CD4-positive, alpha-beta T cell treated with Interleukin-4 for 4 hours (primary cell): ENCODE measurements around the gene ALLC.

Experiments used
- DNase-seq: peaks from one replicate; pipeline ENCODE4 v3.0.0-alpha.2; 2020

ALLC gene

DNA sequence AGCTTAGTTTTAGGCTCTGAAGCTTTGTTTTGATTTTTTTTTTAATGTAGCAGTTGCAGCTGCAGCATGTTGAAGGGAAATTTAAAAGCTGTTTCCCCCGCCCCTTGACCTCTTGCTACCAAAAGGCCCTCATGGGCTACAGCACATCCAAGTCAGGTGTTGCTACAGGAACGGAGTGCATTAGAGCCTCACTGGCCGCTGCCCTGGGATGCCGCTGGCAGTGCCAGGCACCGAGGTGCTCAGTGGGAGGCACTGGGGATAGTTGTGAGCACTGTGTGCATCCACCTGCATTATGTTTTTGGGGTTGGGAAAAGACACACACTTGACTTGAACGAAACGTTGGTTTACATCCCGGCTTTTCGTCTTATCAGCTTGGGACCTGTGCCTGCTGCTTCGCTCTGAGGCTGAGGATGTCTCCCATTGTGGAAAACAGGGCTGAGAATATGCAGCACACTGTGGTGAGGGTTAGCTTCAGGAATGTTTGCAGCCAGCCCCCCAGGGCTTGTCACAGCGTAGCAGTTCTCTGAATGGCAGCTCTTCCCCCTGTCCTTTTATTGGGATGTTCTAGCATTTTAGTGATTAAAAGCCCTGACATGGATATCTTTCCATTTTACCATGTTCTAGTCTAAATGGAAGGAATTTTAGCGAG, 69.5 kb downstream of the ALLC start:
- no peak for DNase-seq

DNA sequence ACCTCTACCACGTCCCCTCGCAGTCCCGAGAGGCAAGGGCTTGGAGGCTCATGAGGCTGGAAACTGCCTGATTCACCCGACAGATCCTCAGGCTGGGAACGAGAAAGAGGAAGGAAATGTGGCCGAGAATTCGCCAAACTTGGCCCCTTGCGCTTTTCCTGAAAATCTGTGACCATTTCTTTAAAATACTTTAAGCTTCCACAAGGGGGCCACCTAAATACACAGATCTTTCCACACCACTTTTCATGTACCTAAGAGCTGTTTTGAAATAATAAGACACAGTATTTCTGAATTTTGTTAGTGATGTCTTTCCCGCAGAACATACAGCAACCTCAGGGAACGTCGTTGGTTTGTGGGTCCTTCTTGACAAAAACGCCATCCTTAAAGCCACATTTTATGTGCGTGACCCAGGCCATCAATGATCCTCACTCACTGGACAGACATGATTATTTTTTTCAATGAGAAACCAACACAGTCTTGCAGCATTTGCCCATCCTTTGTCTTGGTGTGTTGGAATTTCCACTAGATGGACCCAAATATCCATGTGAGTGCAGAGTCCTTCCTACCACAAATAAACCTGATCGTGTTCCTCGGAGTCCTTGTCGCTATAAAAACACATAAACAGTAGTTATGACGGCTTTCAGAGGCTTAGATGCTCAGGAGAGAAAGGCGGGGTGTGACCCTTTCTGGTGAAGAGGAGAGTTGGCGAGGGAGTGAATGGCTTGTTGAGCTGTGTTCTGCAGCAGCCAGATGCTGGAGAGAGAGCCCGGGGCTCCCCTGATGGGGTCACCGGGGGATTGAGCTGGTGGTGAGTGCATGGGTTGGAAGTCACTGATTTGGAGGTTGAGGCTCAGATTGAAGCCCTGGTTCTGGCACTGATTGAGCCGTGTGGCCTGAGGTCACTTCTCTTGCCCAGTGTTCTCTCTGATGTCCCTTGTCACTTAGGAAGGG, 70.4 kb downstream of the ALLC start:
- no peak for DNase-seq

DNA sequence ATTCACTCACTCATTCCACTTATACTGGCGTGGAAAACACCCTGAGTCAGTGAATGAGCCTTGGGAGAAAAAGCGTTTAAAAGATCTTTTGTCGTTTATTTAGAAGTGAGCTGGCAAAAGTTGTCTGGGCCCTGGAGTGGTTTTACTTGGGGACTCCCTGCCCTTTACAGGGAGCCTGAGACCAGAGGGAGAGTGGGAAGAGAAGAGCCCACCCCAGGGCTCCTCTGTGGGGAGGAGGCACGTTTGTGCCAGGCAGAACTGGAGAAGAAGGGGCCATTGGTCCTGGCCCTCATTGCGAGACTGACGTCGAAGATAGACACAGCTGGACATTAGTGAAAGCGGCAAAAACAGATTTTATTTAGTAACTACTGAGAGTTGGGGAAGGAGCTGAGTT, 71.1 kb downstream of the ALLC start:
- DNase-seq, result no peak

DNA sequence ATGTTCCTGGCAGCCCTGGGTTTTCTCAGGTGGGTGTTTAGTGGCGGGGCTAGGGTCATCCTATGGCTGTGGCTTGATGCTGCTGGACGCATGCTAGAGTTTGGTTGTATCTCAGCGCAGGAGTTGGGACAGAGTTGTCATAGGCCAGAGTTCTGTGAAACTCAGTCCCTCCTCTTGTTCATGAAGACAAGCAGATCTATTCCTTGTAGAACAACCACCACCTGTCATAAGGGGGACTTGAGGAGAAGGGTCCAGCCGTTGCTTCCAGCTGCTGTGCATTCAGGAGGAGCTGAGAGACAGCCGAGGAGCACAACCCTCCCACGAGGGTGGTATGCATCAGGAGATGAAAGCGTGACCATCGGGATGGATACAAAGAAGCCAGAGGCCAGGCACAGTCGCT, 71.8 kb downstream of the ALLC start:
- DNase-seq, result no peak

DNA sequence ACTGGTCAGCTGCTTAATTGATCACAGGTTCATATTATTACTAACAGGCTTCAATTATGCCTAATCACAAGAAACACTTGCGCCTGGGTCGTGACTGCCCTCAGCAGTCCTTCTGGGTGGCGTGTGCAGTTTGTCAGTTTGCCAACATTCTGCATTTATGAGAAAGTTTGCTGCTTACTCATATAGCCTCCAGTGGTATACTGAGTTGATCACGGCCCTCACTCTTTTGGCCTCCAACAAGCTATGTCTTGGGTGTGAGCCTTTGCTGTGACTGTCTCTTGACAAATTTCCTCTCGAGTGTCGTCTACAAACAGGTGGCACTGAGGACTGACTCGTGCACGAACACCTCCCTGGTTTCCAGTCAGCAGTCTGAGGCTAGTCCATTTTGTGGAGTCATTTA, 72.6 kb downstream of the ALLC start:
- no peak for DNase-seq

DNA sequence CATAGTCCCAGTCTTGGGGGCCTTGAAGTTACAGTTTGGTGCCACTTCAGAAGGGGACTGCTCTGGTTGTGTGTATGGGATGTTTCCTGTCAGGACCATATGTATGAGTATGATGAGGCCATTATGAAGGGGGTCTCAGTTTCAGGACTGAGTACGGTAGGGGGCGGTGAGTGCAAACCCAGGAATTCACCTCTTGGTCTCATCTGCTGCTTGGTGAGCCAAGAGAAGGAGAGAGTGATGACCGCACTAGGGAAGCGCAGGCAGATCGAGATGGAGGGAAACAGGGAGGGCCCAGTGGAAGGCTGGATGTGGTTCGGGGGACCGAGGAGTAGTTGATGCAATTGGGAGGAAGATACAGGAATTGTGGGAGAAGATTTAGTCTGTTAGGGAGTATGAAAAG, 73.8 kb downstream of the ALLC start:
- DNase-seq, result no peak

DNA sequence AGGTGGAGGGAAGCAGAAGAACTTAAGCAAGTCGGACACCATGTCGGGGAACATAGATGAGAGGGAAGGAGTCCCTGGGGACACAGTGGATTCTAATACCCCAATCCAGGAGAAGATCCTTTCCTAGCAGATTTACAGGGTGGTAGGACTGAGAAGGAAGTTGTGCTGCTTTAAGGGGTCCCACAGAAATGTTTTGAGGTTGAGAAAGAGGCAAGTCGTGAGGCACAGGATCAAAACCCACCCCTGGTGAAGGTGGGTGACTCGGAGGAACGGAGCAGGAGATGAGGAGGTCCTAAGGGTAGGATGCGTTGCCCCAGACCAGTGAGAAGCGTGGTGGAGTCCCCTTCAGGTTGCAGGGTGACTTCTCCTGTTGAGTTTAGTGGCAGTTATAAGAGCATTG, 78.1 kb downstream of the ALLC start:
- DNase-seq, result no peak

DNA sequence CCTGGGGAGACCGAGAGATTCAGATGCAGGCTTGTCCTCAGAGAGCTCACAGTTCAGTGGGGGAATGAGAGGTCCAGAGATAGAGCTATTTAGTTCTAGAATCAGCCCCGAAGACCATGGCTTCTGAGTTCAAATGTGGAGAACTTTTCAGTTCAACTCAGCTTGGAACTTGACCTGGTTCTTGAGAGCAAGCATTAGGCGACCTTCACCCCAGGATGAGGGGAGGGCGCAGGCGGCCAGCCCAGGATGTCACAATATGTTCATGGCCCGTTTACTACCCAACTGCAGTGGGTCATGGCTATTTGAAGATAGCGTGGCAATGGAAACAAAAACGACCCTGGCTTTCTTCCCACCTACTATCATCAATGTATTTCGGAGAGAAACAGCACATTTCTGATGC, 79.1 kb downstream of the ALLC start:
- DNase-seq, result no peak

DNA sequence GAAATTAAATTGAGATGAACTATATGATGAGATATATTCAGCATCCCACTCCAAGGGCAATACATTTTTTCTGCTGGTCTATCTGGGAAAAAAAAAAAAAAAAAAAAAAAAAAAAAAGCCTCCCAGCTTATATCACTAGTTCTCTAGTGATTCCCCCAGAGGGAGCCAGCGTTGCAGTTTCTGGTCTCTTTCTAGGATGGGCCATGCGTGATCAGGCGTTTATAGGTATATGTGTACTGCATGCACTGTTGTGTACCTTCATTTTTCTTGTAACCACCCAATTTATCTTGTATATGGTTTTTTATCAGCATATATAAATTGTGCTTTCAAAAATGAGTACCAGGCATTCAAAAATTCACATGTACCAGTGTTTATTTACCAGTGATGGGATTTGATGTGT, 80.5 kb downstream of the ALLC start:
- DNase-seq, result no peak

DNA sequence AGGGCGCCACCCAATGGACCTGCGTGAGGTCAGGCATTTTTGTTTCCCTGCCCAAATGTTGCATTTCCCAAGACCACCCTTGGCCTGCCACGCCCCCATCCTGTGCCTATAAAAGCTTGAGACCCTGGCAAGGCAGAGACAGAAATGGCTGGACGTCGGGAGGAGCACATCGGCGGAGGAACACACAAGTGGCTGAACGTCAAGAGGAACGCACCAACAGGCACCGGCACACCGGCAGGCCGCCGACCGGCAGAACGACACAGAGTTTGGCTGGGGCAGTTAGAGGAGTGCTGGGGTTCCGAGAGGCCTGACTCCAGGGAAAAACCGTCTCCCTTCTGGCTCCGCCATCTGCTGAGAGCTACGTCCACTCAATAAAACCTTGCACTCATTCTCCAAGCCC, 81.3 kb downstream of the ALLC start:
- no peak for DNase-seq

DNA sequence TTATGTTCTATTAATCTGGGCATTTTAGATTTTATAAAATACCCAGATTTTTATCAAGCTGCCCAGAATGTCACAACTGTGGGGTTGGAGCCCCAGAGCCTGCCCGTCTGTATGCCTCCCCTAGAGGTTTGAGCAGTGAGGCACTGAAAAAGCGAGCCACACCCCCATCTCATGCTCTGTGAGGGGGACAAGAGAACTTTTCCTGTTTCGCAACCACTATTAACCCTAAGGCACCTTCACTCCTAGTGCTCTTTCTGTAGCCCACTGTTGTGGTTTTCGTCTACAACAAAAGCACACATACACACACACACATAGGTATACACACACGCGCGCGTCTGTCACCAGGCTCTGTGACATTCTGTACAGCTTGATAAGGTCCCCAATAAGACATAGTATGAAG, 83.4 kb downstream of the ALLC start:
- DNase-seq, result no peak

DNA sequence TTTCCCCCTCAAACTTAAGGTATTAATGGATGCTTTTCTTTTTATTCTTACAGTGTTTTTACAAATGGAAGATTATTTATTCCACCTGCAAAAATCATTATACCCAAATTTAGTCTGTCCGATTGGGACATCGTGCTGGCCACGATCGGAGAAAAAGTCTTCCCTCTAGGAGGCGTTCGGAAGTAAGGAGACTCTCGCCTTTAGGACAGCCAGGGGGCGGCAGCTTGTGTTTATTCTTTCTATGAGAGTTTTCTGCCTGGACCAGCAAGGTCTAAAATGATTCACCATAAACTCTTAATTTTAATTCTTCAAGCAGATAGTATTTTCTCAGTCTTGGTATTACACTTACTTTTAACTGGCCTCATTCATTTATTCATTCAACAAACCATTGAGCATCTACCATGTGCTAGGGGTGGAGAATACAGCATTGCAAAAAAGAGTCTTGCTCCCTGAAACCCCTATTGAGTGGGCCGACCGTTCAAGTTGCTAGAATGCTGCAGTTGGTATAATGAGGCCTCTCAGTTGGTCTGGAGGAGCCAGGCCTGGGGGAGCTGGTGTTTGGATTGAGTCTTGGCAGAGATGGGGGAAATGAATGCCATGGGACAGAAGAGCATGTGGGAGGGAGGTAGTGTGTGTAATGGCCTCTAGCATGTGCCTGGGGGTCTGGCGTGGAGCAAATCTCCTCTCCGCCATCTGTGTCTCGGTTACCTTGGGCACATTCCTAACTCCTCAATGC, 84.0 kb downstream of the ALLC start:
- DNase-seq, result no peak

DNA sequence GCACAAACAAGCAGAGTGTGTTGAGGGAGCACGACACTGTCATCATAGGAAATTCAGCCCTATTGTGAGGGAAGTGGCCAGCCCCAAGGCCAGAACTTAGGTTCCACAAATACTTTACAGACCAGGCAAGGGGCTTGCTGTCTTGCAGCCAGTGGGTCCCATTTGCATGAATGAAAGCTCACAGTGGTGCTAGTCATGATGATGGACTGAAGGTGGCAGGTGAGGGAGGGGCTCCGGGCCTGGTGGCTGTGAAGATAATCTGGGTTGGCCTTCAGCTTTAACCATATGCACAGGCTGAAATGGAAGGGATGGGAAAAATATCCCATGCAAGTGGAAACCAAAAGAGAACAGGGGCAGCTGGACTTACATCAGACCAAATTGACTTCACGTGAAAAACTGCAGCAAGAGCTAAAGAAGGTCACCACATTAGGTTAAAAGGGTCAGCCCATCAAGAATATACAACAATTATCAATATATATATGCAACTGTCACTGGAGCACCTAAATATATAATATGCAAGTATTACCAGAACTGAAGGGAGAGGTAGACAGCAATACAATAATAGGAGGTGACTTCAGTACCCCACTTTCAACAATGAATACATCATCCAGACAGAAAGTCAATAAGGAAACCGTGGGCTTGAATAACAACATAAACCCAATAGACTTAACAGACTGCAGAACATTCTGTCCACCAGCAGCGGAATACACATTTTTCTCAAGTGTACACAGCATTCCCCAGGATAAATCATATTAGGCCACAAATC, 84.9 kb downstream of the ALLC start:
- DNase-seq, result no peak

DNA sequence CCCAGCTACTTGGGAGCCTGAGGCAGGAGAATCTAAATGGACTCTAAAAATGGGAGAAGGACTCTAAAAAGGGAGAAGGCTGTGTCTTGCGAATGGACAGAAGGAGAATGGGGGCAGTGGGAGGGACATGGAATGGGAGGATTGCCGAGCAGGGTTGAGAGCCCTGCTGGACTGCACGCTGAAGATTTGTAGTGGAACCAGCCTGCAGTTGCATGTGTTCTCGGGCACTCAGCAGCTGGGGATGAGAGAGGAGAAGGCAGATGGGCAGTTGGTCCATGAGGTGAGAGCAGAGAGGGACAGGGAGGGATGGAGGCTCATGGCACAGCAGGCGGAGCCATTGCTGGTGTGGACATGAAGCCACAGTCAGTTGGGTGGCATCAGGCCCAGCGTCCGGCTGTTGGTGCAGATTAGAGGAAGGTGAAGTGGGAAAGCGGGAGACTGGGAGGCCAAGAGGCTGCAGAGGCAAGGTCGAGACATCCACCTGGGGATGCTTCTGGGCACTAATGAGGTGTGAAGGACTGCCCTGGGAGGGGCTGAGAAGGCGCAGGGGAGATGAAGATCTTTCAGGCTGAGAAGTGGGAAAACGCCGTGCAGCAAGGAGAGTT, 86.1 kb downstream of the ALLC start:
- DNase-seq, result no peak

DNA sequence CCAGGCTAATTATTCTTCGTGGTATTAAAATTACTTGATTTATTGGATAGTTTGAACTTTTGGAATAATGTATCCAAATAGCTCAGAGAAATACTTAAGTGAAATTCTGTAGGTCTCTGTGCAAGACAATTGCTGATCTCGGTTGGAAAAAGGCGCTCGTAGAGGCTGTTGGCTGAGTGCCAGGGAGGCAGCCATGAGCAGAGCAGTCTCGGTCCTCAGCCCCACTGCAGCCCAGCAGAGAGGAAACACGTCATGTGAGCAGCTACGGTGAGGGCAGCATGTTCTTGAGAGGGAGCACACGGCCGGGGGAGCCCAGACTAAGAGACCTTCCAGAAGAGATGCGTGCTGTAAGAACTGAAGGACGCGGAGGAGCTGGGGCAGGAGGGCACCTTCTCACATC, 87.9 kb downstream of the ALLC start:
- no peak for DNase-seq

DNA sequence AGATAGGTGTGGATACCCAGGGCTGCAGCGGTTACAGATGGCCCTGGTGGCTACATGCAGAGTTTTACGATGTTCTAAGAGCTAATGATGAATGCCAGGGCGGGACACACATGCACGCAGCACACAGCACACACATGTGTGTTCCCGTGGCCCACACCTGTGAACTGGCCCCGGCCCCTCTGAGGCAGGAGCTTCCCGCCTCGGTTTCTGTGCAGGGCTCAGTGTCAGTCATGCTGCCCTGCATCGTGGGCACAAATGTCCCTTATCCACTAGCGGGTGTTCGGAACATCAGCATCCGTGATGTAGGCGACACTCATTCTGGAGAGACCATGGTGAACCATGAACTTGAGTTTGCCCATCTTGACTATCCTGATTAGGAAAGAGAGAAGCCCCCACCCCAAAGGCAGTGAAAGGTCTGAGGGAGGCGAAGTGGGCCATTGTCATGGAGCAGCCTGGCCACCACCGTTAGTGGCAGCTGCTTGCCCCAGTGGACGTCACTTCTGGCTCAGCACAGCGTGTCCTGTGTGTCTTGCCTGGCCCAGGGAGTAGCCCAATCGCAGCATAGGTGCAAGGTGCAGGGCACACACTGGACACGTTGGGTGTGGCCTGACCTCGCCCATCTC, 89.1 kb downstream of the ALLC start:
- DNase-seq, result no peak

DNA sequence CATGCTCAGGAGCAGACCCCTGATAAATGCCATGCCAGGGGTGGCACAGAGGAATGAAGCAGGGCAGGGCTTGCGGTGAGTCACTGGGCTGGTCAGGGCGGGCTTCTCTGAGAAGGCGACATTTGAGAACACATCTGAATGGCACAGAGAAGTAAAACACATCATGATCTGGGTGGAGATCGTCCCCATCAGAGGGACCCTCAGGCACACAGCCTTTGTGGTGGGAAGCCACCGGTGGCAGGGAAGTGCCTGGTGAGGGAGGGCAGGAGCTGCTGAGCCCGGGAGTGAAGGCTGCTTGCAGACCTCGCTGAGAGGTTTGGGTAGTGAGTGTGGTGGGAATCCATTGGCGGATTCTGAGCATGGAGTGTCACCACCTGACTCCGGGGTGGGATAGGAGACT, 89.8 kb downstream of the ALLC start:
- no peak for DNase-seq

DNA sequence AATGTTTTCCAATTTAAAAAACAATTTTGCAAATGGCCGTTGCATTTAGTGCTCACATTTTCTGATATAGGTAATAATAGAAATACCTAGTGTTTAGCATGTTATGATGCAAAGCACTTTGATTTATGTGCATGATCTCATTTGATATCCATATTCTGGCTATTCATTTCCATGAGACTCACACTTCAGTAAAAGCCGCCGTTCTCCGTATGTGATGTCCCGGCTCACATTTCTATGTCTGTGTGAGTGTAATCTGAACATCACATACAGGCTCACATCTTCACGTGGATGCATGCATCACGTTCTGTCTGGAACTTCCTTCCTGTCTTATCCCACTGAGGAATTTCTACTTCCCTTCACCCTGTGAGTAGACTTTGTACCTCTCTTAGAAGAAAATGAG, 91.2 kb downstream of the ALLC start:
- DNase-seq, result no peak

DNA sequence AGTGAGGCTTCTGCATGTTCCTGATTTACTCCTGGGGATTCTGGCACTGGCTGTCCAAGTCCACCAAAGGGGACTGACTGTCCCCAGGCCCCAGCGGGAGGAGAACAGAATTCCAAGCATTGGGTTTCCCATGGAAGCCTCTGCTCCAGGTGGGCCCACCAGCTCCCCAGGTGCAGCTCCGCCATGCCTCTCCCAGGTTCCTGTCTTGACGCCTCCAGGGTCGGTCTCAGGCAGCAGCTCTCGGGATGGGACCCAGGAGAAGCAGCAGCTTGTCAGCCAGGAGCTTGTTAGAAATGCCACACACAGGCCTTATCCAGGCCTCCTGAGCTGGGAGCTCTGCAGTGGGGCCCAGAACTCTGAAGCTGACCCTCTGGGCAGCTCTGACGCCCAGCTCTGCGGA, 93.3 kb downstream of the ALLC start:
- DNase-seq, result no peak

DNA sequence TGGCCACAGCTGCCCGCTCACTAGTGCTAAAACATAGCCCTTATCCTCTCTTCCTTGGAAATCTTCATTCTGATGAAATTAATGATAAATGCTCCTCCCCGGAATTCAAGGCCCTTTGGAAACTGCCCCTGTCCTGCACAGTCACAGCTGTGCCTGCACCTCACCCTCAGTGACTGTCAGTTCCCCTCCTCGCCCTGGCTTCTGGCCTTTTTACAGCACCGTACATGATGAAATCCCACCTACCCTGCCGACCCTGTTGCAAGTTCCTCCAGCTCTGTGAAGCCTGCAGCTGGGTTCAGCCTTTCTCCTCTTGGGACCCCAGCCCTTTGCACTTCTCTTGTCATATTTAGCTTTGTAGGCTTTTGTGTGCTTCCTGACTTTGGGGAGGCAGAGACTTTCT, 93.8 kb downstream of the ALLC start:
- DNase-seq, result no peak
